Activated CD4-positive, CD25-positive, alpha-beta regulatory T cell (primary cell): ENCODE data around the gene IL1RAPL1.

Source experiments
- DNase-seq, 4 experiments: peaks; one replicate each; lab custom pipeline; 2025; lab: John Stamatoyannopoulos, UW

Gene IL1RAPL1

DNA sequence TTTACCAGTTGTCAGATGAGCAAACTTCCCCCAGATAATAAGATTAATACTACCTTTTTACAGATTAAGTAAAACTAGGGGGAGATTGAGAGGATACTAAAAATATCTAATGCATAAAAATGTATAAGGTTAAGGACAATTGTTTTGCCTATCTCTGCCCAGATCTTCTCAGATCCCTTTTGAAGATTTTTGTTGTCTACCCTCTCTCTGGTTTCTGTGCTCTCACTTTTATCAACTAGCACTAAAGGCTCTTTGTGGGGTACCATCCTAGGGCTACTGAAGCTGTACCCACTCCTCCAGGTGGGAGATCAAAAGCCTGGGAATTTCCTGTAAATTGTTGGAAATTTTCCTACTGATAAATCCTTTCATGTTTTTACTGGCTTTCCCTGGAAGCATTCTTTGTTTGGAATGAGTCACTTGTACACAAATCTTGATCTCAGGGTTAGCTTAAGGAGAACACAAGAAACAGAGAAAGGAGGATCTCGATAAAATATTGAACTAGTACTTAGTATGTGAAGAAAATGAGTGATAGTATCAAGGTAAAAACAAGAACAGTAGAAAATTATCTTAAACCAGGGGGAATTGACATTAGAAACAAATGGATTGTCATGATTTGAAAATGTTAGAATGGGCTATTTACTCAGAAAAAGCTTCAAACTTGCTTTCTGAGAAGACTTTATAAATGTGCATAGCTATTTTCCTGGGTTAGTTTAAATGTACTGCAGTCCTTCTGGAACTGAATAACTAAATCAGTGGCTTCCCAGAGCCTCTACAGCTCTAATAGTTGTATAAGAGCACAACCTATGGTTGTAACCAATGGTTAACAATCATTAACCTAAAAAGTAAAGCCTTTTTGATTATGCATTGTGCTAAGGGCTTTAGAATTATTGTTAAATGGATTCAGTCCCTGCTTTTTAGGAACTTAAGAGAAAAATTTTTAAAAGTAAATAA, 948.2 kb downstream of the IL1RAPL1 start:
- DNase-seq: no peak

DNA sequence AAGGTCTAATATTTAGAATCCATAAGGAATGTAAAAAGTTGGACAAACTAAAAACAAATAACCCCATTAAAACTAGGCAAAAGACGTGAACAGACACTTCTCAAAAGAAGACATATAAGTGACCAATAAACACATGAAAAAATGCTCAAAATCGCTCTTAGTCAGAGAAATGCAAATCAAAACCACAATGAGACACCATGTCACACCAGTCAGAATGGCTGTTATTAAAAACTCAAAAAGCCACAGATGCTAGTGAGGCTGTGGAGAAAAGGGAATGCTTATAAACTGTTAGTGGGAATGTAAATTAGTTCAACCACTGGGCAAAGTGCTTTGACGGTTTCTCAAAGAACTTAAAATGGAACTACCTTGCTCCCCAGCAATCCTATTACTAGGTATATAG, 953.8 kb downstream of the IL1RAPL1 start:
- DNase-seq: no peak

- no peak for DNase-seq
These were observed 954.9 kb downstream of the IL1RAPL1 start for GRCh38 chrX:29542152-29542551.

GRCh38 chrX:29545878-29546277, 958.6 kb downstream of the IL1RAPL1 start:
- DNase-seq: no peak

DNA sequence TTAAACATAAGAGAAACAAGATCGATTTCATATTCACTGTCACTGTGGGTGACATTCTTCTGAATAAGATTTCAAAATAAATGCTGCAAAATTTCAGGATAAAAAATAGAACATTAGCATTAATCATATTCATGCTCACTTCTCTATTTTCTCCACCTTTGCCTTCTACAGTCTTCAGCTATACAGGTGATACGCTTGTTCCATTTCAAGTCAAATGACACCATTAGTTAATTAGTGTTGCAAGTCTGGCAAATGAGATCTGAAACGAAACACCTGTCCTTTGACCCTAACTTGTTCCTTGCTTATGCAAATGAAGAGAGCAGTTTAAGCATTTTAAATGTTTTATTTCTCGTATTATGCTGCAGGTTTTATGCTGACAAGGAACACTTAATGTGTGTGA, 960.6 kb downstream of the IL1RAPL1 start:
- no peak for DNase-seq

- DNase-seq: no peak
These were observed 966.3 kb downstream of the IL1RAPL1 start for GRCh38 chrX:29553542-29553941.

DNA sequence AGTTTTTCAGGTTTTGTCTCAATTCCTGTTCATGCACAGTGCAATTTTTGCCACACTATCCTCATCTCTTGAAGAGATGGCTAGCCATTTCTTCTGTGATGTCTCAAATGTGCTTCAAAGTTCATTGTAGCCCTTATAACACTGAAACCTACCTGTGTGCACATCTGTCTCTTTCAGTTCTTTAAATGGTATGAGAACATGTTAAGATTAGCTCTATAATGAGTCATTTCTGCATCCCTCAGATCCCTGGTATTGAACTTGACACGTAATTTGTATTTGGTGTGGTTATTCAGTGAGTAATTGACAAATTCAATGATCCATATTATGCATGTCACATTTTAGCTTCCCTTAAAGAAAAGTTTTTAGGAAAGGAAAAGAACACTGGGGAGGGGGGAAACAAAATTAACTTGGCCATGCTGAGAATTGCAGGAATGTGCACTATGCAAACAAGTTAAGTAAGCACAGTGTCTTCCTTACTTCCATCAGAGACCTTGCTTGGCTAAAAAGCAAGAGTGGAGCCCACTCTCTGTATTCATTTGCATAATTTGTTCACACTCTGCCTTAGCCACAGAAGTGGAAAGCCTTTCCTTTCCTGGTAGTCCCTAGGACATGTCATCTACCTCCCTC, 968.3 kb downstream of the IL1RAPL1 start:
- no peak for DNase-seq

- DNase-seq: no peak
These were observed 972.8 kb downstream of the IL1RAPL1 start for GRCh38 chrX:29560065-29560464.

DNA sequence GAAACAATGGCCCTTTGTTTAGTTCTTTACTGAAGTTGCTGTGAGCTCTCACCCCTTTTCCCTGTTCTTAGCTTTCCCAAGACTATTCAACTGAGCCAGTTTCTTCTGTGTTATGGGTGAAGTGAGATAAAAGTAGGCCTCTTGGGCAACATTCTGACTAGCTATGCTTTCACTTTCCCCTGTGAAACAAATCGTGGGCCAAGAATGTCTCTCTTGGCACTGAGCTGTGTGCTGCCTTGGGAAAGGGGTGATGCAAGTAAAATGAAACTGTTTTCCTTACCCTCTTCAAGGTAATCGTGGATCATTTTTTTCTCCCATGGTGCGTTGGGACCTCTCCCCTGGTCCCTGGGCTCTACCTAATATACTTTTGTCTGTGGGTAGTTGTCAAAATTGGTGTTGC, 974.2 kb downstream of the IL1RAPL1 start:
- DNase-seq: no peak

- DNase-seq: no peak
These were observed 993.3 kb downstream of the IL1RAPL1 start for GRCh38 chrX:29580560-29580959.

DNA sequence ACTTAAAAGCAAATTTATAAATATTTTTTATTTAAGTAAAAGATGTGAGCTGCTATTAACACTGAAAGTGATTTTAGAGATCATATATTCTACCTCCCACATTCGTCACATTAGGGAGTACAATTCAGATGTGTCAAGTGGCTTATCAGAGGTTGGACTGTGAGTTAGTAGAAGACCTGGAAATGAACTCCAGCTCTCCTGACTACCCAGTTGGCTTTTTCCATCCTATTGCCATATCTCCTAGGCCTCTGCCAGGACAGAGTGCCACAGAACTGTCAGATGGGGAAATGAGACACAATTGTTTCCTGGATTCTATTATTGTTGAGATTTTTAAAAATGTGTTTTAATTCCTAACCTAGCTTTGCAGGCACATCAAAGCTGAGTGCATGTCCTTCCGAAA, 994.0 kb downstream of the IL1RAPL1 start:
- DNase-seq: no peak

GRCh38 chrX:29587107-29587506, 999.9 kb downstream of the IL1RAPL1 start:
- DNase-seq: no peak

DNA sequence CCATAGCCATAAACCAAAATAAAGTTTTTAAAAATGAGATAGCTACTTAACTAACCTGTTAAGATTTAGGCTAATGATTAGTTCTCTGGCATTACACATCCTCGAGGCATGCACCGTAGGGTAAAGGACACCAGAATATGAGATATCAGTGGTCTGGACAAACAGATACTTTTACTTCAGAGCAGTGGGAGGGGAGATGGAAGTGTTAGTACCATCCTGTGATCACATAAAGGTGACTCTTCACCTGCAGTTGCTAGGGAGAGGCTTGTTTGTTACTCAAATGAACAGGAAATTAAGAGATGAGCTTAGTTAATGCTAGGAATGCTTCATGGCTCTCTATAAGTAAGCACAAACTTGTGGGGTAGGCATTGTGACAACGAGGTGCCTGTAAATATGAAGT, 1003.7 kb downstream of the IL1RAPL1 start:
- DNase-seq: no peak

GRCh38 chrX:29604381-29604780, 1017.1 kb downstream of the IL1RAPL1 start:
- DNase-seq: no peak

- no peak for DNase-seq
These were observed 1030.0 kb downstream of the IL1RAPL1 start for GRCh38 chrX:29617276-29617675.

DNA sequence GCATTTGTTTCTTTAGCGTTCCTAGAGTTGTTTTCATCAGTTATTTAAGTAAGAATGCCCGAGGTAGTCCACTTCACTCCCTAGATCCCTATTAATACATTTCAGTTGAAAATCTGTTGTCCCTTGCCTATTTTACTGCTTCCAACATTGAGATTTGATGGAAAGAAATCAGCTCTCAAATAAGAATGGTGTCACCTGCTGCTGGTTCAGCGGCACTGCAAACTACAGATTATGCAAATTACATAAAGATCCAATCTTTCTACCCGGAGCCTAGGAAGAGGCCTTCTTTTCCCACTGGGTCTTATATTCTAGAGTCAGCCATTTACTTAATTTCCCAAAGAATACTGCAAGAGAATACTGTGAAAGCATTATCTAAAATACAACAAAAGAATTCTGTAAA, 1030.5 kb downstream of the IL1RAPL1 start:
- DNase-seq: no peak

DNA sequence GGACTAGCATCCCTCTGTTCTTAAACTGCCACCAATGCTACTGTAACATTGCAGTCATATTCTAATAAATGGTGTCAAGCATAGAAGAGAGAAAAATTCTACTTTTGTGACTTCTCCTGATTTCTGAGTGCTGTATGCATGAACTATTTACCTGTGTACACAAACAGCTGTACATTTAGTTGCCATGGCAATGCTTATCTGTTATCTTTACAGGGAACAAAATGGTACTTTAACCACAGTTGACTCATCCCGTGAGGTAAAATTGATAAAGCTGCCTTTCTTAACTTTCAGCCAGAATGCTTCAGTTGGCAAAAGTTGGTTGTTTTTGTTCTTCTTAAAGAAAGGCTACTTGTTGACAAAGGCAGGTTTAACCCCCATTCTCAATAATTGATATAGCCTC, 1040.6 kb downstream of the IL1RAPL1 start:
- DNase-seq: no peak

- no peak for DNase-seq
These were observed 1047.3 kb downstream of the IL1RAPL1 start for GRCh38 chrX:29634516-29634915.

- DNase-seq: no peak
These were observed 1049.1 kb downstream of the IL1RAPL1 start for GRCh38 chrX:29636331-29636730.

DNA sequence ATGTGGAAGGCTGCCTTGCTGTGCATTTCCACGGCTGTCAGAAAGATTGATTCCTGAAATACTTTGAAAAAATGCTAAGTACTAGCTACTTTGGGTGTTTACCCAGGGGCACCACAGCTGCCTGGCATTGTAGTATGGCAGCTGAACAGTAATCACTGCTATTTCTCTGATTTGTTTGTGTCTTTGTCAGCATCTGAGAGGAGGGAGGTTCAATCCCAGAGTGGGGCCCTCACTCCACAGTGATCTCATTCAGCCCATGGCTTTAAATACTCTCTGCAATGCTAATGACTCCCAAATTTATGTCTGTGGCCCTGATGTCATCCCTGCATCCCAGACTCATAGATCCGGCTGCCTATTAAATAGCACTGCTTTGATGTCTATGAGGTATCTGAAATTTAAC, 1052.9 kb downstream of the IL1RAPL1 start:
- no peak for DNase-seq

DNA sequence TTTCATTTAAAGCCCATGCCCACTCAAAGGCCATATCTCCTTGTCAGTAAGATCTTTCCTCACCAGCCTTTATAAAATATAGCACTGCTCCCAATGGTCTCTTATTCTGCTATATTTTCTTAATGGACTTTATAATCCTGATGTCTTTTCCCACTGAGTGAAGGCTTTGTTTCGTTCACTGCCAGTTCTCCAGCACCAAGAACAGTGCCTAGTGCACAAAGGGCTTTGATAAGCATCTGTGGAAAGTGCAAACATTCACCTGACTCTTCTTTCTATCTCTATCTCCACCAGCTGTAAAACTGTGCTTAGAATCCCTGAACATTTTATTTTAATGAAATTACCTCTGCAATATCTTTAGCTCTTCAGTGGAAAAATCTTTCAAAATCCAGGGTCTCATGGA, 1054.2 kb downstream of the IL1RAPL1 start:
- DNase-seq: no peak

DNA sequence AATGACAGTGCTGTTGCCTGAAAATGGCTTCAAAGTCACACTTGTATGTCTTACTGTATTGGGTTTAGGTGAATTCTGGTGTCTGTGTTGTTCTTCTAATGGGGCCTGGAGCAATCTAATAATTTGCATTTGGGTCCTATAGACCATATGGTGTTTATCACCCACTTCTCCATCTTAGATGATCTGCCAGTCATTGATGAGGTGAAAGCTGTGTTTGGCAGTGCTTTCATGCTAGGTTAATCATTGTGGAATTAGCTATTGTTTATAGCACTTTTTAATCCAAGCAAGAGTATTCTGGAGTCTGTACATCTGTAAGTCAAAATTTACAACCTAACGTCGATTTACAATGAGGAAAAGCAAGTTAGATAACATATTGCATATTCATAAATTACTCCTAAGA, 1055.9 kb downstream of the IL1RAPL1 start:
- DNase-seq: no peak

DNA sequence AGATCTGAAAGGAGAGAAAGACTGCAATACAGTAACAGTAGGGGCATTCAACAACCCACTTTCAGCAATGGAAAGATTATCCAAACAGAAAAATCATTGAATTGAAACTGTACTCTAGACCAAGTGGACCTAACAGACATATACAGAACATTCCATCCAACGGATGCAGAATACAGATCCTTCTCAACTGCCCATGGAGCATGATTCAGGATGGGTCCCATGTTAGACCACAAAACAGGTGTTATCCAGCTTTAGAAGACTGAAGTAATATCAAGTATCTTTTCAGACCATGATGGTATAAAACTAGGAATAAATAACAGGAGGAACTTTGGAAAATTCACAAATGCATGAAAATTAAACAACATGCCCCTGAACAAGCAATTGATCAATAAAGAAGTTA, 1060.9 kb downstream of the IL1RAPL1 start:
- DNase-seq: no peak

DNA sequence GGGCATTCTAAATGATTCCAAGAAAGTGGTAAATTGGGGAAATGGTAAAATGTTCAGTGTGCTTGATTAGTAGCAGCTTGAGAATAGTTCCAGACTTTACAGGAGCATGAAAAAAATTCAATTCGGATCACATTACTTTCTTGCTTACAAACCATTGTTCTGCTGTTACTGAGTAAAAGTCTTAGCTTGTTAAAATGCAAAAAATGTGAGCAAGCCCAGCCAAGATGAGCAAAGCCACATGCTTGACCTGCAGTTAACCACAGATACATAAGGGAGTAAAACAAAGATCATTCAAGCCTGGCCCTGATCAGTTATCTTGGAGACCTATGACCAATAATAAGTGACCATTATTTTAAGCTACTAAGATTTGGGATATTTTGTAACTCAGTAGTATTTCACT, 1065.2 kb downstream of the IL1RAPL1 start:
- DNase-seq: no peak
